Posterior cingulate gyrus (tissue), 11 donors: ENCODE results near the gene MINDY1.

ENCODE experiments used
- DNase-seq, 10 donors: peaks; one replicate each; pipeline versions ENCODE4 v3.0.0 to v3.0.0-alpha.2; 2020 to 2021; ENCODE audit warnings: mixed read lengths in 3 of 10
- intact Hi-C: fragments of 100-400 bp; cut with DNase I; formaldehyde crosslinking; loops from one replicate; pipeline ENCODE4 v1.15.1; 2023

MINDY1 gene

DNA sequence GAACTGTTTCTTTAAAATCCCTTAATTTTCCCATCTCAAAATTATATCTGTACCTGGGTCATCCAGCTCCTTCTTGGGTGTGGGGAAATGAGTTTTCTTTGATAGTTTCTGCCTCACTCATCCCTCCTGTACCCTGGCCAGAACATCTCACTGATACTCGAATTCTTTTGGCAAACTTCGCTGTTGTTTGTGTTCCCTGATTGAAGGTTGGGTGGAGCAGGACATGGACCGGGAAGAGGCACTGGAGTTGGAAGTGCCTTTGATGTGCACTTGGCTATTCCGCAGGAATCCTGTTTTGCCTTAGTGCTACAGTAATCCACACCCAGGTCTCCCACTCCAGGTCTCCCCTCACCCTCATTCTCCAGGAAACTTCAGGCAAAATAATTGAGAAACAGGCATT is 11.2 kb downstream of the MINDY1 start:
- no peak for DNase-seq
- intact Hi-C loops: loop anchor here (5.0 kb wide), 1 partner anchor 68 kb away; the partner anchor contains the start of gene SETDB1

DNA sequence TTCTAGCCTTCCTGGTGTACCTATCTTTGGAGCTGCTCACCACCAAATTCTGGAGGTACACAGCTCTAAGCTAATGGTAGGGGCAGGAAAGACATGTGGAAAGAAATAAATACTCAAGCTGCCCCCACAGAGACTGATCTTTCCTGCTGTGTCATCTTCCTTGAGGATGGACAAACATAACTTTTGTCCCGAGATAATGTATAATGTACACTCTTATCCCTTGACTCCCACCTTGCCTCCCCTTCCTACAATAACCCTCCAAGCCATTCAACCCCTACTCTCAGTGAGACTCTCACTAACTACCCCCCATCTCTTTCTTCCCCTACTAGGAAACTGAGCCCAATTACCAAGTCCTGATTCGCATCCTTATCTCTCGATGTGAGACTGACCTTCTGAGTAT is 12.5 kb downstream of the MINDY1 start:
- DNase-seq: no peak
- intact Hi-C loops: no loop called here

DNA sequence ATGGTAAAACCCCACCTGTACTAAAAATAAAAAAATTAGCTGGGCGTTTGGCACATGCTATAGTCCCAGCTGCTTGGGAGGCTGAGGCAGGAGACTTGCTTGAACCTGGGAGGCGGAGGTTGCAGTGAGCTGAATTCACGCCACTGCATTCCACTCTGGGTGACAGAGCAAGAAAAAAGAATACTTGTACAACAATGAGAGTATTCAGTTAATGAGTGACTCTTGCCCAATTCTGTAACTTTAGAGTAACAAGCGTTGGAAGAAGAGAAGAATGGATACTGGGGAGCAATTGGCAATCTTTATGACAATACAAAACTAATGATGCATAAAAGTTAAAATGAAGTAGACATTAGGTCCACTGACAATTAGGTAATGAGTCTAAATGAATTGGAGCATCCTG is 14.1 kb downstream of the MINDY1 start:
- DNase-seq: no peak
- intact Hi-C loops: no loop called here

DNA sequence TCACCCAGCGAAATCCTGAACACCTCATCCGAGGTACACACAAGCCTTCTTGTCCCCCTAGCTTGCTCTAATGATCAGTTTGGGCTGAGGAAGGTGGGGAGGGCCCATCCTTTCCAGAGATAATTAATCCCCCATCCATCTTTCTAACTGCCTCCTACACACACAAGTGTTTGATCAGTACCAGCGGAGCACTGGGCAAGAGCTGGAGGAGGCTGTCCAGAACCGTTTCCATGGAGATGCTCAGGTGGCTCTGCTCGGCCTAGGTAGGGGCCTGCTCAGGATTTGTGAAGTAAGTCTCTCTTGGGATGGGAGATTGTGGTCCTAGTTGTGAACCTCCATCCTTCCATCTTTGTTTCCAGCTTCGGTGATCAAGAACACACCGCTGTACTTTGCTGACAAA is 18.8 kb downstream of the MINDY1 start:
- intact Hi-C loops: no loop called here

DNA sequence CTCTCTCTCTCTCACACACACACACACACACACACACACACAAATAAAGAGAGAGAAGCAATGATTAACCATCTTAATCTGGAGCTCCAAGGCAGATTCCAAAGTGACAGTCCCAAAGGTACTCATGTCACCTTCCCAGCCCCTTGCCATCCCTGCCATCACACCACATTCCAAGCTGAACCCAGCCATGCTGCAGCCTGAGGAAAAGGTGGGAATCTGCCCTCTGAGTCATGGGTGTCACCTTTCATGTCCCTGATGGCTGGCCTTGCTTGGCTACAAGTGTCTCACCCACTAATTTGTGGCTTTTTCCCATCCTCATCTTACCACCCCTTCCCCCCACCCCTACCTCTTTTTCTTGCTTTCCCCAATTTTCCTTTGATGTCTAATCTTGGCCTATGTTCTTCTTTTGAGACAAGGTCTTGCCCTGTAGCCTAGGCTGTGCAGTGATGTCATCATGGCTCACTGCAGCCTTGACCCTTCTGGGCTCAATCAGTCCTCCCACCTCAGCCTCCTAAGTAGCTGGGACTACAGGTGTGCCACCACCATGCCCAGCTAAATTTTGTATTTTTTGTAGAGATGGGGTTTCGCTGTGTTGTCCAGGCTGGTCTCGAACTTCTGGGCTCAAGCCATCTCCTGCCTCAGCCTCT is 21.4 kb downstream of the MINDY1 start:
- DNase-seq: no peak
- intact Hi-C loops: no loop called here

More for the DNA sequence above, 18.8 kb downstream of the MINDY1 start:
- no peak for DNase-seq

DNA sequence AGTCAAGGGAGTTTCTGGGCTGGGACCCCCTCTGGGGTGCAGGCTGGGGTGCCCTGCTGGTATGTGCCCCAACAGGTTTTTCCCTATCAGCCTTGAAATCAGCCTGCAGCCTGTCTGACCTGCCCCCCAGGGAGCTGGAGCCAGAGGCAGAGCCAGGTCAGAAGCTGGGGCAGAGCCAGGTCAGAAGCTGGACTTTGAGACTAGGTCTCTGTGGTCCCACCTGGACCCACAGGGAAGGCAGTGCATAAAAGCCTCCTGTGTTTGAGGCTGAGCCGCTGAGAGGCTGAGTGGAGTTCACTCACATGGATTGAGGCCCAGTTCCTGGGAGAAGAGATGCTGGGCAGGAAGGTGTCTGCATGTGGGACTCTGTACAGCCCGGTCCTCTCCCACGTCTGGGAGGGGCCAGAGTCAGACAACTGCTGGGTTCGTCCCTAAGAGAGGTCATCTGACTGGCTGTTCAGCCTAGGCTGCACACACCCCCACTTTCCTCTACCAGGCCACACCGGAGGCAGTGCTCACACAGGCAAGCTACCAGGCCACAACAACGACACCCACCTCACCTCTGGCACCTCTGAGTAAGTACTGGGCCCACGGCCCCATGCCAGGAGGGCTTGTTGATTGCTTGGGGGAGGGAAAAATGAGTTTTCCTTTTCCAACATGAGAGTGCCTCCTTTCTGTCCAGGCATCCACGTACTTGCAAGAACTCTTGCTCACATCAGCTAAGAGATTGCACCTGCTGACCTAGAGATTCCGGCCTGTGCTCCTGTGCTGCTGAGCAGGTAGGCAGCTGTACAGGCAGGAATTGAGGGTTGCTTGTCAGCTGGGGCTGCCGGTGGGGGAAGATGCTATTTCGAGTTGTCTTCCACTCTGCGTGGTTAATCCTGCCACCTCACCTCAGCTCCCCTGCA is 24.6 kb downstream of the MINDY1 start, which contains the start of gene ANXA9:
Gene ANXA9 (plus strand): TSS at position 488 of the 908 bp plus-strand sequence. CDS start 814 bp downstream, outside the sequence.
- DNase-seq: no peak
- intact Hi-C loops: loop anchor here (5.0 kb wide), 1 partner anchor 105 kb away; the partner anchor contains the start of gene ARNT

DNA sequence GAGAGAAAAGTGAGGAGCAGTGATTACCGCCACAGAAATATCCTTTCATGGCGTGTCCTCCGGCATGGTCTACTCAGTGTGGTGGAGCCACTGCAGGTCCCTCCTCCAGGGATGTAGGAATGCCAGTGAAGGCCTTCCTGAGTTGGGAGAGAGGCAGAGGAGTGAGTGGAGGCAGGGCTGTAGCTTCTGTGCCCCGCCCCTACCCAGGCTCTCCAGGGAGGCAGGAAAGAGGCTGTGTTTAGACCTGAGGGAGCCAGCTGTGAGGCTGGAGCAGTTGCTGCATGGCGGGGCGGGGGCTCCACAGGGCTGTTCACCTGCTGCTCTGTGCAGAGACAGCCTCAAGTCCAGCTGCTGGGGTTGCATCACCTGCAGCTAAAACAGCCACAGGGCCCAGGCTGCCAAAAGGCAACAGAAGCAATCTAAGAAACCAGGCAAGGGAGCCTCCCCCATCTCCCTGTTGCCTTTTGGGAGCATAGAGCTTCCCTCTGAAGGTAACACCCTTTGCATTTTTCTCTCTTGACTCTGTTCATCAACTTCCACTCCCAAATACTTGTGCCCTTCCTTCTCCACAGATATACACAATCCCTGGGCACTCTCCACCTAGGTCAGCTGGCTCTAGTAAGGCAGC is 25.4 kb downstream of the MINDY1 start:
- intact Hi-C loops: loop anchor here (5.0 kb wide), 1 partner anchor 104 kb away; the partner anchor contains the start of gene ARNT
- DNase-seq: no peak

DNA sequence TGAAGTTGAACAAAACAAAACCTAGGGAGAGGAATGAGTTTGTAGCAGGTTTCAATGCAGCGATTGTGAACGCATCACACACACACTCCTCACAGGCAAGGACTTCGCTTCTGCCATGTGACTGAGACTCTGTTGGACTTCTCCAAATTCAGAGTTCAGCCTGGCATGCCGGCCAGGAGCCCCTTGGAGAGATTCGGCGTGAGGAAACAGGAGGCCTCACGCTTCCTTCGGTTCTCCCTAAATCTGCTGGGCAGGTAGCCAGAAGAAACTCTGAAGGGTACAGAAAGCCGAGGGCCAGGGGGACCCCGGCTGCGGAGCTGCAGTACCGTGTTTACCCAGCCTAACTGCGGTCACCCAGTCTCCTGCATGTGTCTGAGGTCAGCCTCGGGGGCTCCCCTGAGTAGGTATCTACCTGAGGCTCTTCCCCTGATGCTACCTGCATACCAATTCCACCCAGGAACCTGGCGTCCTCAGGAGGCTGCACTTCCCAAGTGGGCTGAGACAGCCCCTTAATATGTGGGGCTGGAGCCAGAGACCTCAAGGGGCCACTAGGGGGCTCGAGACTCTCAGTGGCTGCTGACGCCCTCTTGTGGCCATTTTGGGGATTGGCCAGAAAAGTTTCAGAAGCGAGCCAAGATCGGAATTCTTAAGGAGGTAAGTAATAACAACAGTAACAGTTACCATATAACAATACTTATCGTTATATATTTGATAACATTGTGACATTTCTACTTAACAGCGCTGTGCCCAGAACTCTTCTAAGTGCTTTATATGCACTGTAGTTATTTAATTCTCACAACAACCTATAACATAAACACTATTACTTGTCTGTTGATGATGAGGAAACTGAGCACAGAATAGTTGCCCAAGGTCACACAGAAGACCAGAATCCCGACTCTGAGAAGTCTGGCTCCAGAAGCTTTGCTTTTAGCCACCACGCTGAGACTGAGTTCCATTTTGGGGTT is 27.3 kb downstream of the MINDY1 start:
- peak; percentile 58 to 95 (median 86) for DNase-seq
- intact Hi-C loops: loop anchor here (5.0 kb wide), 2 partner anchors 52 to 102 kb away; partner anchors contain the start of genes ARNT and SETDB1

DNA sequence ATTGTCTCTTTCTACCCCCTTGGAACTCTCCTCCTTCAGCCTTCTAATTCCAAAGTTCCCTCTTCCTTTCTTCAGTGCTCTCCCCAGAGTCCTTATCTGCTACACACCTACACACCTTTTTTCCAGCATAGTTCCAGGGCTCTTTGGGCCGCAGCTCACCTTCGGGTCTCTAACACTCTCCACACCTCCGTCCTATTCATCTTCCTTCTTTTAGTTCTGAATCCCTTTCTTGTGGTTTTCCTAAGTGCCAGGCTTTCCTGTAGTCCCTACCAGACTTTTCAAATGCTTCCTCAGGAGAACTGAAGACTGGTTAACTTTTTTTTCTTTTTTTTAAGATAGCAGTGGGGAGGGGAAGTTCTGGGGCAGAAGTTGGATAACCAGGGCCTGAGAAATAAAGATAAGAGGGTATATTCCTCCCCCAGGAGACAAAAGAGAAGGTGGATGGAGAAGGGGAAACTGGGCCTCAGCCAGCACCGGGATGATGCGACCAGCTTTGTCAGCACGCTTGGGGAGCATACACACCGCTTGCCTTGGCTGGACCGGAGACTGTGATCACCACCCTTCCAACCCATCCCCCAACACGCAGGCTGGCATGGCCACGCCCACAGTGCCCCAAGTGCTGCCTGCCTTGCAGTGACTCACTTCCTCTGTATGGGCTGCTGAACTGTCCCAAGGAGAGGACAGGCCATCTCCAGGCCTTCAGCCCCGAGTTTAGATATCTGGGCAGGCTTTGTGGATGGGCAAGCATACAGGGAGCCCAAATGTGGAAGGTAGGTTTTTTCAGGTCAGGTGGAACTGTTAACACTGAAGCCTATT is 29.6 kb downstream of the MINDY1 start:
- intact Hi-C loops: loop anchor here (5.0 kb wide), 1 partner anchor 50 kb away; the partner anchor contains the start of gene SETDB1
- peak; percentile 54 to 97 (median 78) for DNase-seq

DNA sequence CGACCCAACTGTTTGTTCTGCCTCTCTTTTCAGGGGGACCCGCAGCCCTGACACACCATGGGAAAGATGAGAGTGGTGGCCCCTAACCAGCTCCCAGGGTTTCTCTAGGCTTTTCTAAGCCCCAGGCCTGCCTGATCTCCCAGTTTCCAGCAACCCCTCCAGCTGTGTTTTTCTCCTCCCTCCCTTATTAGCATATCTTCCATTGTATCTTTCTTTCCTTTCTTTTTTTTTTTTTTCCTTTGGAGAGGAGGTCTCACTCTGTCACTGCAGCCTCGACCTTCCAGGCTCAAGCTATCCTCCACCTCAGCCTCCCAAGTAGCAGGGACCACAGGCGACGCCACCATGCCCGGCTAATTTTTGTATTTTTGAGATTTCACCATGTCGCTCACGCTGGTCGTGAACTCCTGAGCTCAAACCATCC is 30.3 kb downstream of the MINDY1 start:
- intact Hi-C loops: loop anchor here (5.0 kb wide), 1 partner anchor 49 kb away; the partner anchor contains the start of gene SETDB1
- DNase-seq: peak in 1 of 10 donors; percentile 54

DNA sequence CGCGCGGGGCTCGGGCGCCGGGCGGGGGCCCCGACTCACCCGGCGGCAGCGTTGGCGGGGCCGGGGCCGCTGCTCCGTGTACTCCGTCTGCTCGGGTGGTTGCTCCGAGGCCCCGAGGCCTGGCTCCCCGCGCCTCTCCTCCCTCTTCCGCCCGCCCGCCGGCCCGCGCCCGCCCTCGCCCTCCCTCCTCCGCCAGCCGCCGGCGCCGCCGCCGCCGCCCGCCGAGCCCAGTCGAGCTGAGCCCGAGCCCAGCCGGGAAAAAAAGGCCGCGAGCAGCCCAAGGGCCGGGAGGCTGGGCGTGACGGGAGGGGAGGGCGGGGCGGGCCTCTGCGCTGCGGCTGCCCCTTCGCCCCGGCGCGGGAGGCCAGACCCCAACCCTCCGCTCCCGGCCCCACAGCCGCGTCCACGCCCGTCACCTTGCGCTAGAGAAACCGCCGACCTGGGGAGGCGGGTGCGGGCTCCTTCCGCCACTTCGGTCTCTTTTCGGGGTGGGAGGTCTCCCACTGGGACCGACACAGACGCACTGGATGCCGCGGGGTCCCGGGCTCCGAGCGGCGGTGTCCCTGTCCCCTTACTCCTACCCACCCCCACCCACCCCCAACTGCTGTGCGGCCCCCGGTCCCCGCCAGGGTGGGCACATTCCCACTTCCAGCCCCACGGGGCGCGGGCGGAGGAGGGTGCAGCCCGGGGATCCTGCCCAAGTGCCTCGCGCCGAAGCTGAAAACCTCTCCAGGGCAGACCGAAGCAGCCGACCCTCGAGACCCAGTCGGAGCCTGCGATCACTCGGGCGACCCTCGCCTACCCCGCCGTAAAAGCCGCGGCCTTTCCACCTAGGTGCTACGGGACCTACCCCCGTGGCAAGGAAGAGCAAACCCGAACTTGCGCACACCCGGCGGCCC is 31.9 kb downstream of the MINDY1 start, which contains the start of gene CERS2:
Gene CERS2 (minus strand): TSS at position 256 of the 899 bp plus-strand sequence. CDS start 5,745 bp downstream, outside the sequence.
- intact Hi-C loops: loop anchor here (5.0 kb wide), 1 partner anchor 48 kb away; the partner anchor contains the start of gene SETDB1
- peak; percentile 42 to 94 (median 62) for DNase-seq

DNA sequence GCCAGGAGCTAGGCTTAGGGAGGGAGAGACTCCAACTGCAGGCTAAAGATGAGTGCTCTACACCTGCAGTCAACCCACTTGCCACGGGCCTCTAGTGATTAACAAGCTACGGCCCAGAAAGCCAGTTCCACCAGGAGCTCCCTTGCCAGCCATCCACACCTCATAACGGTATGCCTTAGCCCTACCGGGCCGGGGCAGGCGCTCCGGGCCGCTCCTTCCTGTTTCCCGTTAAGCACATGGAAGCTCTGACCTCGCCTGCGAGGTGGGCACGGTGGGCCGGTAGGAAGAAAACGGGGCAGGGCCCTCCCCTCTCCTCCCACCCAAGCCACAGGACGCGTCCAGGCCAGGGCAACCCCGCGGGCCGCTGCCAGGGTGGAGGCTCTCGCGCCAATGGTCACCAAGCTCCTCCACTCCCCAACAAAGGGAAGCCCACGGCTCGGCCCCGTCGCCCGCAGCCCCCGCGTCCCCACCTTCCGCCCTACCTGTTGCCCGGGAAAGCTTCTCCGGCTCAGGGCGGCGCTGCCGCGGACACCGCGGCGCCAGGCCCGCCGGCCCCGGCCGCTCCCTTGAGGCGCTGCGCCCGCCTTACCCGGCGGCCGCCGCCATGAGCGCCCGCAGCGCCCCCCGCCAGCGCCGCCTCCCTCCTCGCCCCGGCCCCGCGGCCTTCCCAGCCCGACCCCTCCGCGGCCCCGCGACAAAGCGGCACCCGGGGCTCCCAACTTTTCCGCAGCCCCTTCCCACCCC is 32.7 kb downstream of the MINDY1 start:
- intact Hi-C loops: no loop called here
- DNase-seq: peak in 5 of 10 donors; percentile 28 to 87 (median 59)

DNA sequence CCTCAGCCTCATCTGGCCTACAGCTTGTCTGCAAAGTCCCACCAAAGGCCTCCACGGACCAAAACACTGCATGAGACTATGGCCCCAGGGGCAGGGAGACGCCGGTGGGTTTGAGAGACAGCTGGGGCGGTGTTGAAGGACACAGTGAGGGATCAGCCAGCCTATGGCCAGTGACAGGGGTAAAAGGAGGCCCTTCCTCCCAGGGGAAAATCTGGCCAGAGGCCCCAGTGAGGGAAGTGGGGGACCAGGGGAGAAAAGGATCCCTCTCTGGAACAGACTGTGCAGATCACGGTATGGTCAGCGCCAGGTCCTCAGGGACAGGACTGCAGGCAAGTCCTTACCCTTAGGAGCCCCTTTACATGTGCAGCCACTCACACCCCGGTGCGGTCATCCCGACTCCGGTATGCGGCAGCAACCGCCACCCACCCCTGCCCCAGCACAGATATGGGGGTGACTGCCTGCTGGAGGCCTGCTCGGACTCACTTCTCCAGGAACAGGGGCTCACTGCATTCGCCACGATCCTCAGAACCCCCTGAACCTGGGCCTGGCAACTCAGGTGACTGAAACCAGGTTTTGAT is 33.4 kb downstream of the MINDY1 start:
- intact Hi-C loops: no loop called here
- DNase-seq: peak in 2 of 10 donors; percentile 84 to 87

DNA sequence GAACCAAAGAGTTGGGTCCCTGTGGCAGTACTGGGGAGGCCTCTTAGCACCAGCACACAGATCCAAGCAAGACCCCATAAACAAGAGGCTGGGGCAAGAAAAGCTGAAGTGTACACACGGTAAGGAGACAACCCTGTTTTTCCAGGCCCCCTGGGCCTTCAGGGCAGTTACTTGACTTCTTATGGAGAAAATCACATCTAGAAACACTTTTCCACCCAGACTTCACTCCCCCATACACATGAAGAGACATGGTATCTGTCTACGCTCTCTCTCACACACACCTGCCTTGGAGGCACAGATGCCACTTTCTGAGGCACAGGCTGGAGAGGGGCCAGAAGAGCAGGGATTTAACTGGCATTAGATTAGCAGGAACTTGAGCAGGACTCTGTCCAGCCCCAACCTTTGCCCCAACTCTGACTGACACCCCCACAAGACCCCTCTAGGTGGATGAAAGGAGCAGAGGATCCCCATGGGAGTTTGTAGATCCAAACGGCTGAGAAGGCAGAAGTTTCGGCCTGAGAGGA is 34.2 kb downstream of the MINDY1 start:
- intact Hi-C loops: no loop called here
- peak in 1 of 10 donors; percentile 51 for DNase-seq

DNA sequence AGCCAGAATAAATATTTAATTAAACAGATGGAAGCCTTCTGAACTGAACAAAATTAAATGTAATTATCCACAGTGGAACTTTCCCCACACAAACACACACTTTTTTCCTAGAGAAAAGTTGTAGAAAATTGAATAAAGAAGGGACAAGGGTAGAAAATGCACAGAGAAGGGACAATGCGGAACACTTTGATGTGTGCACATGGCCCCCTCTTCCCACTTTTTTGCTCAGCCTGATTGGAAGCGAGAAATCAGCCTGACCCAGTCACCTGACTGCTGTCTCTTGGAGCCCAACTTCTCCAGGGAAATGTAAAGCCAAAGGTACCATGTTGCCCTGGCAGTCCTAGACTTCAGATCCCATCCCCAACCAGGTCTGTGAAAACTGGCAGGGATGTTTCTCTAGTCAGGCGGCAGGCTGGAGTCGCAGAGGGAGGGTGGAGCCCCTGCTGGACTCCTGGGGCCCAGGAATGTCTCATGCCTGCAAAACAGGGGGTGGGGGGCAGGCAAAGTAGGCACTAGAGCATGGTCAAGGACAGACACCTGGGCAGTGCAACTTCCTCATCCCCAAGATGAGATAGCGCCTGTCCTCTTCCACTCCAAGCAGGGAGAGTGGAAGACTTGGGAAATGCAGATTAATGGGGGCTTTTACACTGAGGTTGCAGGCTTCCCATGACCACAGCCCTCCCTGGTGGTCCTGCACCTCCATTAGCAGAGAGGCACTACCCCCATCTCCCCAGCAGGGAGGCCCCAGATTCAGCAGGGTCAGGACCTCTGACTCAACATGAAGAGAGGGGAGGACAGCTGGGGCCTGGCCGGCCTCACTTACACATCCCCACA is 34.9 kb downstream of the MINDY1 start:
- intact Hi-C loops: no loop called here
- DNase-seq: peak in 1 of 10 donors; percentile 62
